Epidermal melanocyte (primary cell): ENCODE data around the gene CAND2.

Source experiments
- DNase-seq: peaks from one replicate; pipeline ENCODE4 v3.0.0; 2011; ENCODE audit warnings: low spot score; ENCODE audit not compliant: insufficient read length

CAND2 gene

DNA sequence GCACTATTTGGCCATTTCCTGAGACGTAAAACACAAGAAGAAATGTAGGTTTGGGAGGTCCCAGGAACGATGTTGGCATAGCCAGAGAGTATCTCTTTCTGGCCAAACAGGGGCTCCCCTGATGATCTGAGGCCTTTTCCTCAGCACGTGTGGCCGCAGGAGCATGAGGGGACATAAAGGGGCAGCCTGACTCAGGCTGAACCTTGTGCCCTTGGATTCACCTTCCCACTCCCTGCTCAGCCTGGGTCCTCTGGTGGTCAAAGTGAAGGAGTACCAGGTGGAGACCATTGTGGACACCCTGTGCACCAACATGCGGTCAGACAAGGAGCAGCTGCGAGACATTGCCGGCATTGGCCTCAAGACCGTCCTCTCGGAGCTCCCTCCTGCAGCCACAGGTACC lies 10.6 kb downstream of the CAND2 start:
- DNase-seq, result no peak

- no peak for DNase-seq
Measured at GRCh38 chr3:12807601-12808359, 11.3 kb downstream of the CAND2 start.

- DNase-seq, result no peak
Measured at GRCh38 chr3:12808587-12808986, 12.1 kb downstream of the CAND2 start.

DNA sequence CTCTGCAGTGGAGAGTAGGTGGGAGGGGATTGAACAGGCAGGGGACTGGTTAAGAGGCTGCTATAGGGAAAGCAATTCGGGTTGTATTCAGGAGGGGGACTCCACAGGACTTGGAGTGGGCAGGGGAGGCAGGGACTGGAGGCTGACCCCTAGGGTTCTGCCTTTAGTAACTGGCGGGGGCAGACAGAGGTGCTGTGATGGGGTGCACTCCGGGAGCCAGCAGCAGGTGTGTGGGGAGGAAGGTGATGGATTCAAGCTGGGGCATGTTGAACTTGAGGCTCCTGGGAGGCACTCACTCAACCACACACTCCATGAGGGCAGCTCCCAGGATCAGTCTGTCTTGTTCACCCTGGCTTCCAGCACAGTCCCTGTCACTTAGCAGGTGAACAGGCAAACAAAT lies 12.5 kb downstream of the CAND2 start:
- no peak for DNase-seq

DNA sequence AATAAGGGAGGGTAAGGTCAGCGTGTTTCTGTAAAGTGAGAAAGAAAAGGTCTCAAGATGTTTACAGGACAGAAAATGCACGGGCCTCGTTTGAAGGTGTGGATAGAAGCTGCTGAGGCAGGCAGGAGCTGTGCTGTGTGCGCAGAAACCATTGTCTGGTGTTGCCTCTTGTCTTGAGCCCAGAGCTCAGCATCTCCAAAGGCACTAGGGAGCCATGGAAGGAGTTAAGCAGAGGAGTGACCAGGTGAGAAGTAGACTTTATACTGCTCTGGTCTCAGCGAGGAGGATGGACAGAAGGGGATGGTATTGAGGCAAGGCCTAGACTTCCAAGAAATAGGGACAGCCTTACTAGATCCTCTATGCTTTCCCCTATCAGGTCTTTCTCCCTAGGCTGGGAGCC lies 13.0 kb downstream of the CAND2 start:
- DNase-seq, result no peak

GRCh38 chr3:12810013-12810780 lies 13.7 kb downstream of the CAND2 start:
- peak; percentile 94 for DNase-seq

- DNase-seq, result no peak
Measured at GRCh38 chr3:12810961-12811360, 14.5 kb downstream of the CAND2 start.

DNA sequence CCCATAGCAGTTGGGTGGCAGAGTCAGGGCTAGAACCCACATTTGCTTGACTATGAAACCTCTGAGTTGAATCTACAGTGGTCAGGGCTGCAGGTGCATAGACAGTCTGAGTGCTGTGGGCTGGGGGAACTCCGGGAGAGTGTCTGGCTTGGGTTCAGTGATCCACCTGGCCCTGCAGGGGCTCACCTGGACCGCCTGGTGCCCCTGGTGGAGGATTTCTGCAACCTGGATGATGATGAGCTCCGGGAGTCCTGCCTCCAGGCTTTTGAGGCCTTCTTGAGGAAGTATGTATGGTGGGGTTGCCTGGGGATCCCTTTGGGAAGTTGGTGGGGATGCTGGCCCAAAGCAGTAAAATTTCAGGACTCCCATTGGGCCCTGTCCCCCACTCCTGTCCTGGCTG lies 16.3 kb downstream of the CAND2 start:
- no peak for DNase-seq

GRCh38 chr3:12813967-12814366 lies 17.5 kb downstream of the CAND2 start:
- no peak for DNase-seq

GRCh38 chr3:12815078-12815477 lies 18.6 kb downstream of the CAND2 start:
- DNase-seq, result no peak

DNA sequence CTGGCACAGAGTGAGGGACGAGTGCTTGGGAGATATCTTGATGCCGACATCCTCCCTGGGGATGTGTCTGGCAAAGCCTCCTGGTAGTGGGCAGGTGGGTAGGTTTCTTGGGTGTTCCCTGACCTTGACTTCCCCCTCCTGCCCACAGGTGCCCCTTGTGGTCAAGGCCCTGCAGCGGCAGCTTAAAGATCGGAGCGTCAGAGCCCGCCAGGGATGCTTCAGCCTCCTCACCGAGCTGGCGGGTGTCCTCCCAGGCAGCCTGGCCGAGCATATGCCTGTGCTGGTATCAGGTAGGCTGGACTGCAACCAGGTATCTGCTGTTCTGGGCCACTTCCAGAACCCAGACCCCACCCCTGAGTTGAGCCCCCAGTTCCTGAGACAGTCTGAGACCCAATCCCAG lies 19.2 kb downstream of the CAND2 start:
- DNase-seq, result no peak

- no peak for DNase-seq
Measured at GRCh38 chr3:12816521-12817342, 20.3 kb downstream of the CAND2 start.

DNA sequence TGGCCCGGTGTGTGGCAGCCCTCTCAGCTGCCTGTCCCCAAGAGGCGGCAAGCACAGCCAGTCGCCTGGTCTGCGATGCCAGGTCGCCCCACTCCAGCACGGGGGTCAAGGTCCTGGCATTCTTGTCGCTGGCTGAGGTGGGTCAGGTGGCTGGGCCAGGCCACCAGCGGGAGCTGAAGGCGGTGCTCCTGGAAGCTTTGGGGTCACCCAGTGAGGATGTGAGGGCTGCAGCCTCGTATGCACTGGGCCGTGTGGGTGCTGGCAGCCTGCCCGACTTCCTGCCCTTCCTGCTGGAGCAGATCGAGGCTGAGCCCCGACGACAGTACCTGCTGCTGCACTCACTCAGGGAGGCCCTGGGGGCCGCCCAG lies 20.8 kb downstream of the CAND2 start:
- DNase-seq, result no peak

DNA sequence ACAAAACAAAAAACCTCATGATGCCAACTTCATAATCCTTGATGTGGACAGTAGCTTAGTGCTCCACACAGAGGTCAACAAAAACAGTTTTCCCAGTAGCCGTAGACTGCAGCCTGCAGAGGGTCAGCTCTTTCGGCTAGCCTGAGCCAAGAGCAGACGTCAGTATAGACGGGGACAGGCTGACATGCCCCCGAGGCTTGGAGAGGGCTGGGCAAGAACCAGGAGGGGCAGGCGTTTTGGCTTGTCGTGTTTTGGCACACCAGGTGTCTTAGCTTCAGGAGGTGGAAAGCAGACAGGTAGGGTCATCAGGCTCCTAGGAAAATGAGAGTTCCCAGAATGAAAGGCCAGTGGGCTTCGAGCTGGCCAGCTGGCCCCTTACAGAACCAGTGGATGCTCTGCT lies 21.8 kb downstream of the CAND2 start:
- DNase-seq, result no peak

GRCh38 chr3:12818773-12819172 lies 22.3 kb downstream of the CAND2 start:
- DNase-seq, result no peak

GRCh38 chr3:12822725-12823373 lies 26.4 kb downstream of the CAND2 start:
- no peak for DNase-seq

DNA sequence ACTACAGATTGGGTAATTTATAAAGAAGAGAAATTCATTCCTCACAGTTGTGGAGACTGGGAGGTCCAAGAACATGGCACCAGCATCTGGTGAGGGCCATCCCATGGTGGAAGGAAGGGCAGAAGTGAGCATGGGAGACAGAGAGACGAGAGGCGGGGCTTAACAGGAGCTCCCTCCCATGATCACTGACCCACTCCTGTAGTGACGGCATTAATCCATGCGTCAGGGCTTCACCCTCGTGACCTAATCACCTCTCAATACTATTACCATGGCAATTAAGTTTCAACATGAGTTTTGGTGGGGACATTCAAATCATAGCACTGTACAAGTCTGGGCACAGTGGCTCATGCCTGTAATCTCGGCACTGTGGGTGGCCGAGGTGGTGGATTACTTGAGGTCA lies 27.8 kb downstream of the CAND2 start:
- no peak for DNase-seq

GRCh38 chr3:12825156-12825555 lies 28.7 kb downstream of the CAND2 start:
- DNase-seq, result no peak

- DNase-seq, result no peak
Measured at GRCh38 chr3:12828751-12829150, 32.3 kb downstream of the CAND2 start.

DNA sequence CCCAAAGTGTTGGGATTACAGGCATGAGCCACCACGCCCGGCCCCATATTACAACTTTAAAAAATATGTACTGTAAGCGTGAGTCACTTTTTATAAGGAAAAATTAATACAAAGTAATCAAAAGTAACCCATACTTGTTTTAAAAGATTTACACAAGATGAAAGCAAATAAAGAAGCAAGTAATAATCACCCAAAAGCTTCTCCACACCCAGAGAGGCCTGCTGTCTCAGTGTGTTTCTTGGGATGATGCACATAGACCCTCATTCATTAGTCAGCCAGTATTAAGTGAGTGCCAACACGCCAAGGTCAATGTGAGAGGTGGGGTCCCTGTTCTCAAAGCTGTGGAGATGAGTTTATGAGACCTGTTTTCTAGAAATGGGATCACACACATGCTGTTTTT lies 32.9 kb downstream of the CAND2 start:
- no peak for DNase-seq

GRCh38 chr3:12829886-12830784 lies 33.7 kb downstream of the CAND2 start:
- DNase-seq, result no peak
